Measurements from ENCODE around the gene COL18A1.

DNA sequence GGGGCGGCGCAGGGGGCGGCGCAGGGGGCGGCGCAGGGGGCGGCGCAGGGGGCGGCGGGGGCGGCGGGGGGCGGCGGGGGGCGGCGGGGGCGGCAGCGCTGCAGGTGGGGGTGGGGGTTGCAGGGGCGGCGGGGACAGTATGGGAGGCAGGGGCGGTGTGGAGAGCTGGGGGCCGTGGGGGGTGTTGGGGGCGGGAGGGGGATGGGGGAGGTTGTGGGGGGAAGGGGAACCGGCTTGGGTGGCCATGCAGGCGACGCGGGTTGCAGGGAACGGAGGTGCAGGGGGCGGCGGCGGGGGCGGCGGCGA is 150.2 kb downstream of the COL18A1 start:
- TF ChIP-seq, protein P1, sequence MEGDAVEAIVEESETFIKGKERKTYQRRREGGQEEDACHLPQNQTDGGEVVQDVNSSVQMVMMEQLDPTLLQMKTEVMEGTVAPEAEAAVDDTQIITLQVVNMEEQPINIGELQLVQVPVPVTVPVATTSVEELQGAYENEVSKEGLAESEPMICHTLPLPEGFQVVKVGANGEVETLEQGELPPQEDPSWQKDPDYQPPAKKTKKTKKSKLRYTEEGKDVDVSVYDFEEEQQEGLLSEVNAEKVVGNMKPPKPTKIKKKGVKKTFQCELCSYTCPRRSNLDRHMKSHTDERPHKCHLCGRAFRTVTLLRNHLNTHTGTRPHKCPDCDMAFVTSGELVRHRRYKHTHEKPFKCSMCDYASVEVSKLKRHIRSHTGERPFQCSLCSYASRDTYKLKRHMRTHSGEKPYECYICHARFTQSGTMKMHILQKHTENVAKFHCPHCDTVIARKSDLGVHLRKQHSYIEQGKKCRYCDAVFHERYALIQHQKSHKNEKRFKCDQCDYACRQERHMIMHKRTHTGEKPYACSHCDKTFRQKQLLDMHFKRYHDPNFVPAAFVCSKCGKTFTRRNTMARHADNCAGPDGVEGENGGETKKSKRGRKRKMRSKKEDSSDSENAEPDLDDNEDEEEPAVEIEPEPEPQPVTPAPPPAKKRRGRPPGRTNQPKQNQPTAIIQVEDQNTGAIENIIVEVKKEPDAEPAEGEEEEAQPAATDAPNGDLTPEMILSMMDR (IDR thresholded peaks at IDR 0.05): no peak
- TF ChIP-seq EZH2 (IDR thresholded peaks at IDR 0.05): no peak
- TF ChIP-seq EZH2phosphoT487 (IDR thresholded peaks at IDR 0.05): no peak
